GM21447 (cell line): Measurements from ENCODE around the gene LRRC45.
"Not testable (repeated sequence)": the region's sequence is repeated elsewhere in the genome, so short reads cannot be mapped to it uniquely, and the experiment has no call there.

Source experiments
- ATAC-seq: cut with Tn5 transposase; IDR thresholded peaks from one replicate; pipeline ENCODE4 v1.9.1; 2021; ENCODE audit not compliant: unreplicated experiment

Gene LRRC45

DNA sequence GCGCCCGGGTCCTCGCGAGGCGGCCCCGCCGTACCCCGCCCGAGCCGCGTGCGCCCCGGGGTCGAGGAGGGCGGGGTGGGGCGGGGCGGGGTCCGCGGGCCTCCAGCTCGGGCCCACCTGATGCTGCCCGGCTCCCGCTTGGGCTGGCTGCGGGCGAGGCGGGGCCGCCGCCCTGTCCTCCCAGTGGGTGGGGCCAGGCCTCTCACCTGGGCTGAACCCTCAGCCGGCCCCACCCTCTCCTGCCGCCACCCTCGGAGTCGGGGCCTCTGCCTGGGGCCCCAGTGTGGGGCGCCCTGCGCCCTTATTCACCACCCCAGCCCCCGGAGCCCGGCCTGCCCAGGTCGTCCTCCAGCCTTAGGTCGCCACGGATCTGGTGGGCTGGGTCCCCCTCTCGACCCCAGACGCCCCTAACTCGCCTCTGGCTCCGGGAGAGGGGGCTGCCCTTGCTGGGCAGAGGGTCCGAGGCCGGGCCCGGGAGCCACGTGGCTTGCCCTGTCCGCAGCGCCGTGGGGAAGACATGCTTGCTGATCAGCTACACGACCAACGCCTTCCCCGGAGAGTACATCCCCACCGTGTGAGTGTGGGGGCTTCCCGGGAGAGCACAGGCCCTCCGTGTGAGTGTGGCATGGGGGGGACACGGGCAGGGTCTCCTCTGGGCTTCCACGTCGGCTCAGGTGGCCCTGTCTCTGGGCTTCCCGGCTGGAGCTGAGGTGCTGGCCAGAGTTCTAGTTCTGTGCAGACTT, 9.0 kb downstream of the LRRC45 start:
- no peak for ATAC-seq

DNA sequence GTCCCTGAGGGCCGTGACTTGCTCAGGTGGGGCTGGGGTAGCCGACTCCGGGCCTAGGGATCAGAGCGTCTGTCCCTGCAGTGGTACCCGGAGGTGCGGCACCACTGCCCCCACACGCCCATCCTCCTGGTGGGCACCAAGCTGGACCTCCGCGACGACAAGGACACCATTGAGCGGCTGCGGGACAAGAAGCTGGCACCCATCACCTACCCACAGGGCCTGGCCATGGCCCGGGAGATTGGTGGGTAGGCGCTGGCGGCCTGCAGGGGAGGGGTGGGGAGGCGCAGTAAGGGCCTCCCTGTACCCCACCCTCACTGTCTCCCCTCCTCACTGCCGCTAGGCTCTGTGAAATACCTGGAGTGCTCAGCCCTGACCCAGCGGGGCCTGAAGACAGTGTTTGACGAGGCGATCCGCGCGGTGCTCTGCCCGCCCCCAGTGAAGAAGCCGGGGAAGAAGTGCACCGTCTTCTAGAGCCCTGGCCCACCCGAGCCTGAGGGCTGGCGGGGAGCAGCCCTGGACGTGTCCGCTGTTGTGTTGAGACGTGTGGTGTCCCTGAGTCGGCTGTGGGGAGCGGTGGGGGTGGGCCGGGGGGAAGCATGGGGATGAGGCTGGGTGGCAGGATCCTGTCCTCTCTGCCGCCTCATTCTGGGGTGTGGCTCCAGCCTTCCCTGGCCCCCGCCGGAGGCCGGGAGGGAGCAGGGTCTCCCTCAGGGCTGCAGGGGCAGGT, 10.4 kb downstream of the LRRC45 start:
- ATAC-seq = no peak

DNA sequence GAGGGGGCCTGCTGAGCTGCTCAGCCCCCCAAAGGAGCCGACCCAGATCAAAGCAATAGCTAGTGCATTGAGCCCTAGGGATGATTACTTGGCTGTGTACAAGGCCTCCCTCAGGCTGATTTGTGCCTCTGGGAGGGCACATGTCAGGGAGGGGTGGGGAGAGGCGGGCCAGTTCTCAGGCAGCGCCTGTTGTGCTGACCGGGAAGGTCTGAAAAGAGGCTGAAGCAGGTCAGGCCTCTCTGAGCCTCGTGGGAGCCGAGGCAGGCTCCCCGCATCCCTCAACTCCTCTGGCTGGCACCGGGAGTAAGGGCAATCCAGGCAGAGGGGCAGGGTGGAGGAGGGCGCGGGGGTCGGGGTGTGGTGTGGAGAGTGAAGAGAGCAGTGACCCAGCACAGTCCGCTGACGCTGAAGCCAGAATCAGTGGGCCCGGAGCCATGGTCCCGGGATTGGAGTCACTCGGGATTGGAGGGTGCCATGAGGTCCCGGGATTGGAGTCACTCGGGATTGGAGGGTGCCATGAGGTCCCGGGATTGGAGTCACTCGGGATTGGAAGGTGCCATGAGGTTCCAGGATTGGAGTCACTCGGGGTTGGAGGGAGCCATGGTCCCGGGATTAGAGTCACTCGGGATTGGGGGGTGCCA, 11.4 kb downstream of the LRRC45 start:
- ATAC-seq = no peak

DNA sequence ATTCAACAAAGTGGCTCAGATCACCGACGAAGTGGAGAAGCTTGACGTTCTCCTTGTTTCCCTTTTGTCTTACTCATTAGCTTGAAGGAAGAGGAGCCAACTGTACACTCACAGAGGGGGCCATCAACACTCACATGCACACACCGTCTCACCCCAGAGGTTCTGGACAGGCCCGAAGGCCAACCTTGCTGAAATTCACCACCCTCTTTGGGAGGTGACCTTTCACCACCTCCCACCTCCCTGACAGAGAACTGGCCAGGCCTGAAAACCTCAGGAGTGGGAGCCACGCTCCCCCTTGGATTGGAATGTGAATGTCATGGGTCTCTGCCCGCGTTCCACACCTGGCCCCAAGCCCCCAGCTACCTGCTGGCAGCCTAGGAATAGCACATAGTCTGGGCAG, 12.4 kb downstream of the LRRC45 start:
- no peak for ATAC-seq

DNA sequence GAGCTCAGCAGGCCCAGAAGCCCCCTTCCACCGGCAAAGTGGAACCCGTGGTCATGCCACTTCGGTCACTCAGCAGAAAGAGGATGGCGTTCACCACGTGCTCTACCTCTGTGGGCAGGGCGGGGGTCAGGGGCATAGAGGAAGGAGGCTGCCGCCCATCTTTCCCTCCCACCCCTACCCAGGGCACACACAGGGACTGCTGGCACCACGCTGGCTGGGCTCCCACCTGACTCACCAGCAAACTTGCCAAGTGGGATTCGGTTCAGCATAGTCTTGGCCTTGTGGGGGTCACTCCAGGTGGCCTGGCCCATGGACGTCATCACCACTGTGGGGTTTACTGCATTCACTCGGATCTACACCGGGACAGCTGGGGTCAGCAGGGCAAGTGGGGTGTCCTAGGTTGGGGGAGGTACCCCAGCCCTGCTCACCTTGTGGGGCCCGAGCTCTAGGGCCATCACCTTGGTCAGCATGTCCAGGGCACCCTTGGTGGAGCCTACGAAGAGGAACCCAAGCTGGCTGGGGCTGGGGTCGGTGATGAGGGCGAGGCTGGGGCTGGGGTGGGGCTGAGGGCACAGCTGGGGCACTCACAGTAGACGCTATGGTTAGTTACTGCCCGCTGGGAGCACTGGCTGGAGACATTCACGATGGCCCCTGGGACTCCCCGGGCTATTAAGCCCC, 13.0 kb downstream of the LRRC45 start:
- no peak for ATAC-seq

DNA sequence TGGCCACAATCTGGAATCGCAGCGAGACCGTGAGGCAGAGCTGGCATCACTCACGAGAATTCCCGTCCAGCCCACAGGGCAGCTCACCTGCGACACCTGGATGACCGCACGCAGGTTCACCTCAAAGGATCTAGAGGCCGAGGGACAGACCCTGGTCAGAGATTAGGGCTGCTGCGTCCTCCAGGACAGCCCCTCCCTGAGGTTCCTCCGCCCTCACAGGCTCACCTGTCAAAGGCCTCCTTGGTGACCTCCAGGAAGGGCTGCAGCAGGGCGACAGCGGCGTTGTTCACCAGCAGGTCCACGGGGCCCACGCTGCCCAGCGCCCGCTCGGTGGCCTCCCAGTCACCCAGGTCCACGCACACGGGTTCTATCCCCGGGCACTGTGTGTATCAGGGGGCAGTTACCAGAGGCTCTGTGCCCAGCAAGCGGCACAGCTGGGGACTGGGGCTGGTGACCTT, 13.6 kb downstream of the LRRC45 start:
- no peak for ATAC-seq

DNA sequence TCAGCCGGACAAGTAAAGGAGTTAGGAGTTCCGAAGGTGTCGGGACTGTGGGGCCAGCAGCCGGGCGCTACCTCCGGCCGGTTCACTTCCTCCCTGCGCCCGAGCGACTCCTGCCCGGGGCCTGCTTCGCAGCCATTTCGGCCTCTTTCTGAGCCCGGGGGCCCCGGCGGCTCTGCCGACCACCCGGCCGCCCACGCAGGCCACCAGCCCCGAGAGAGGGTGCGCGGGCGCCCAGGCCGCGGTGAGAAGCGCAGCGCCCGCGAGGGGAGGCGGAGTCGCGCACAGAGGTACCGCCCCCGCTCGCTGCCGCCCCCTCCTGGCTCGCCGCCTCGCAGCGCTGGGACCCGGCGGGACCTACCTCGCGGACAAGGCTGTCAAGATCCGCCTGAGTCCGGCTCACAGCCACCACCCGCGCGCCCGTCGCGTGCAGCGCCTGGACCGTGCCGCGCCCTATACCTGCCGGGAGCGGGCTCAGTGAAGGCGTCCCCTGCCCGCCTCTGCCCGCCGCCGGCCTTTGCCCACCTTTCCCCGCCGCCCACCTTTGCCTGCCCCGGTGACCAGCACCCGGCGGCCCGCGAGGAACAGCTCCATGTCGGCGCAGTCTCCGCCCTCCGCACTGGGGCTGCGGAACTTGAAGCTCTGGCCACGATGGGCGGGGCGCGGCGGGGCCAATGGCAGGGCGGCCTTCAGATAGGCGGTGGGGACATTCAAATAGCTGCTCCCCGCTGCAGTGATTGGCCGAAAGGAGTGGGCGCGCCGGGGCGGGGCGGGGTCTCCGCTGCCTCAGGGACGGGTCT, 14.2 kb downstream of the LRRC45 start, which contains the start of gene DCXR:
Gene DCXR, minus strand, starts transcription at position 606 of the 797 bp plus-strand sequence. Its CDS starts 15 bp downstream, at position 591.
- ATAC-seq = peak; percentile 91

DNA sequence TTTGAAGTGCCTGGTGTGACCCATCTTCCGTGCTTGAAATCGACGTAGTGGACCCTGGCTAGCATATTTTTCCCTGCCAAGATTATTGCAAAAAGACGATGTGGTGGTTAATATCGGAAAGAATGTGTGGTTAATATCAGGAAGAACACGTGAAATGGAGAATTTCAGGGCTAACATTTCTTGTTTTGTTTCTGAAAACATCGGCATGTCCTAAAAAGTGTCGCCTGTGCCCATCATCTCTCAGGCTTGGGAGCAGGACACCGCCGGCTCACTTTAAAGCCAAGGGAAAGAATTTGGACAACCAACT, 14.7 kb downstream of the LRRC45 start:
- no peak for ATAC-seq

DNA sequence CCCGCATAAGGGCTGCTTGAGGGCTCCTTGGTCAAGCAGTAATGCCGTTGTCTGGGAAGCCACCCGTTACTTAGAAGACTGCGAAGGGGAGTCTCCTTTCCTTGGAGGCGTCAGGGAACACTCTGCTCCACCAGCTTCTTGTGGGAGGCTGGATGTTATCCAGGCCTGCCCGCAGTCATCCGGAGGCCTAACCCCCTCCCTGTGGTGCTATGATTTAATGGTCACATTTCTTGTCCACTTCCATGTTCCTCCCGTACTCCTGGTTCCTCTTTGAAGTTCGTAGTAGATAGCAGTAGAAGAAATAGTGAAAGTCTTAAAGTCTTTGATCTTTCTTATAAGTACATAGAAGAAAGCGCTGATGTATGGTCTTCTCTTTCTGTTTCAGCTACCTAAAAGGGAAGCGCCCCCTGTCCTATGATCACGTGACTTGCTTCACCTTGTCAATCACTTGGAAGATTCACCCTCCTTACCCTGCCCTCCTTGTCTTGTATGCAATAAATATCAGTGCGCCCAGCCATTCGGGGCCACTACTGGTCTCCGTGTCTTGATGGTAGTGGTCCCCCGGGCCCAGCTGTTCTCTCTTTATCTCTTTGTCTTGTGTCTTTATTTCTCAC, 15.8 kb downstream of the LRRC45 start:
- not testable (repeated sequence) for ATAC-seq

DNA sequence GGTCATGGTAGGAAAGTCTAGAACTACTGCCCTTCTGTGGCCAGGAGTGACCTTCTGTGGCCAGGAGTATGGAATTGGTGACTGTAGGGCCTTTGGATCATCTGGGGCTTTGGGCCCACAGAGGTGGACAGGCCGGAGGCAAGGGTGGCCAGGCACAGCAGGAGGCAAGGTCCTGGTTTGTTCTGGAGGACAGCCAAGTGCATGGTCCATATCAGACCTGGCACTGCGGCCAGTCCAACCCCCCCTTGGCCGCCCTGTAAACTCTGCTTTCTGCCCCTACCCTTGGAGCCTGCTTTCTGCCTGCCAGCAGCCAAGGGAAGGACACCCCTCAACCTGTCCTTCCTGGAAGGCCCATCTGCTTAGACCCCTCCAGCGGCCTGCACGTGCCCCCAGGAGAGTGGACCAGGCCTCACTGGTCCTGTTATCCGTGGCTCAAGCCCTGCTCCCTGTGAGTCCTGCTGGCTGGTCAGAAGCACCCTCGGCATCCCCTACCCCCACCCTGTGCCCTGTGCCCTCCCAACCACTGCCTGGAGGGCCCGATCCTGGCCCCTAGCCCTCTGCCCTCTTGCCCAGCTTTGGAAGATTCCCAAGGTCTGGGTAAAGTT, 16.7 kb downstream of the LRRC45 start:
- no peak for ATAC-seq

DNA sequence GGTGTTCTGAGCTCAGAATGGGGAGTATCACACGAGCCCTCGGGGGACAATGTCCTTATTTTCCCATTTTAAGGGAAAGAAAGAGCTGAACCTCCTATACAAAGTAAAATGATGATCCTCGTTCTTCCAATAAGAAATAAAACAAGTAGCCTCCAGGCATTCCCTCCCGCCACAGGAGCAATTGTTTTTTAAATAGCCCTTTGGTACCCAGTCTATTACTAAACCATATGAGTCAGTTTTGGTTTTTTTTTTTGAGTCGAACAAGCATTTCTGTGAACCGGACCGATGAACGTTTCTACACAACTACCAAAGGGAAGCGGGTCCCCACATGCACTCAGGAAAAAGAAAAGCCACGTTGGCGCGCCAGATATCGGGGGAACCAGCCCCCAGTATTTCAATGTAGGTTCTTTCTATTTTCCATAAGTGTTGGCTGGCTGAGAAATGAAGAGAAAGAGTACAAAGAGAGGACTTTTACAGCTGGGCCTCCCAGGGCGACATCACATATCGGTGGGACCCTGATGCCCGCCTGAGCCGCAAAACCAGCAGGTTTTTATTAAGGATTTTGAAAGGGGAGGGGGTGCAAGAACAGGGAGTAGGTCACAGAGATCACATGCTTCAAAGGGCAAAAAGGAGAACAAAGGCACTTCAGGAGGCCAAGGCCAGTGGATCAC, 18.2 kb downstream of the LRRC45 start:
- ATAC-seq = no peak

DNA sequence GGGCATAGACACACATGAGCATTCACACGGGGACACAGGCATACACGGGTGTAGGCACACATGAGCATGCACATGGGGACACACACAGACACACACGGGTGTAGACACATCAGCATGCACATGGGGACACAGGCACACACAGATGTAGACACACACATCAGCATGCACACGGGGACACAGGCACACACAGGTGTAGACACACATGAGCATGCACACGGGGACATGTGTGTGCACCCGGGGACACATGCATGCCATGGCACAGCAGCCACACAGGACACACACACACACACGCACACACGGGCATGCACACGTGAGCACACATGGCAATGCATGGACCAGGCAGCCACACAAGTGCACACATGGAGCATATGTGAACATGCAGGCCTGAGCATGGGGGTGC, 19.5 kb downstream of the LRRC45 start:
- no peak for ATAC-seq

DNA sequence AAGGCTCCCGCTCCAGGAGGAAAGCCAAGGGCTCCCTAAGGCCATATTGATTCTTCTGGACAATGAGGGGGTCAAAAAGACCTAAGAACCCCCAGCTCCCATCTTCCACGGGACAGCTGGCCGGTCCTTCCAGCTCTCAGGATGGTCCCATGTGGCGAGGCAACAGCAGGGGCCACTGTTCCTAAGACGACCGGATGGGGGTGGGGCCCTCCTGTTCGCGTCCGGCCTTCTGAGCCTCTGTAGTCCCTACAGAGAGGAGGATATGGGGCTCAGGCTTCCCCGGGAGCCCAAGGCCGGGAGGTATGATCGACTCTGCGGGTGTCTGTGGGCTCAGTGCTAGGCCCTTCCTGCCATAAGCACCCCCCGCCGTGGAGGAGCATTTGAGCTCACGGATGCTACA, 20.4 kb downstream of the LRRC45 start:
- ATAC-seq = no peak

DNA sequence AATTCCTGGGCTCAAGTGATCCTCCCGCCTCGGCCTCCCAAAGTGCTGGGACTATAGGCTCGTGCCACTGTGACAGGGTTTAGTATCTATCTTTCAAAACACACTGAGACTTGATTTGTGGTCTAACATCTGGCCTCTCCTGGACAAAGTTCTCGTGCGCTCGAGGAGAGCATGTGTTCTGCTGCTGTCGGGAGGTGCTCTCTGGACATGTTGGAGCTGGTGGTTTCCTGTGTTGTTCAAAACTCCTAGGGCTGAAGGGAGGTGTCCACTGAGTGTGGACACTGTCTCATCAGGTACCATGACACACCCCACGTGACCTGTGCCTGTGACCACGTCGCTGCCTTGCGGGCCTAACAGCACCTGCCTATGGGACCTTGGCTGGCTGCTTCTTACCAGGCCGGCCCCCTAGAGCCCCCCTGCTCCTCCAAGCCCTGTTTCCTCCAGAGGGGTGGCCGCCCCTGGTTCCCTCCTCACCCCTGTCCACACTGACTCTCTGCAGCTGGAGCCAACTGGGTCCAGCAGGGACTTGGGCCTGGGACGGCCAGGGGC, 22.9 kb downstream of the LRRC45 start:
- ATAC-seq = no peak

DNA sequence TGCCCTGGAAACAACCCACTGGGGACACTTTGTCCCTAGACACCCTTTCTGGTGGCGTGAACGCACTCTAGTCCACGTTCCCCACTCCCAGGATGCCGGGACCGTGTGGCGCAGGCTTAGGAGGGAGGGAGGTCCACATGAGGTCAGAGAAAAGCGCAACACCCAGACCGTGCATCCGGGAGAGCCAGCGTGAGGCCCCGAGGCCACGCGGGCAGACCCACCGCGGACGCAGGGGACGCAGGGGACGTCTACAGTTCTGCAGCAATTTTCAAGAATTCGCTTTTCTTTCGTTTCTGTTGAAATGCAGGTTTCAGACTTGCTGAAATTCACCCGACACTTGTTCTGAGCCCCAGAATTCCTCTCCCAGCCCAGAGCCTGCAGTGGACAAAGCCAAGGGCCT, 23.8 kb downstream of the LRRC45 start:
- ATAC-seq = no peak

DNA sequence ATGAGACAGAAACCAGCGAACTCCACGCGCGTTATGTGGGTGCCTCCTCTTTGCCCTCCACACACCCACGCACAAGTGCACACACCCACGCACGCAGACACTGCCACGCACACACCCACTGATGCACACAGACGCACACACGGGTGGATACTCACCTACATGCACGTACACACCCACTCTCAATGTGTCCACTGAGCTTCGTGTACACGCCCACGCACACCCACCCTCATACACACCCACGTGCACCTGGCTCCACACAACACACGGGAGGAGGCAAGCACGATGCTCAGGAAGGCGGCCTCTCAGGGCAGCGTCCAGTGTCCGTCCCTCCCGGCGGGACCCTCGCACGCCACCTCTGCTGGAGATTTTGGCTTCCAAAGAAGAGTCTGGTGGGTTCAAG, 24.3 kb downstream of the LRRC45 start:
- no peak for ATAC-seq

DNA sequence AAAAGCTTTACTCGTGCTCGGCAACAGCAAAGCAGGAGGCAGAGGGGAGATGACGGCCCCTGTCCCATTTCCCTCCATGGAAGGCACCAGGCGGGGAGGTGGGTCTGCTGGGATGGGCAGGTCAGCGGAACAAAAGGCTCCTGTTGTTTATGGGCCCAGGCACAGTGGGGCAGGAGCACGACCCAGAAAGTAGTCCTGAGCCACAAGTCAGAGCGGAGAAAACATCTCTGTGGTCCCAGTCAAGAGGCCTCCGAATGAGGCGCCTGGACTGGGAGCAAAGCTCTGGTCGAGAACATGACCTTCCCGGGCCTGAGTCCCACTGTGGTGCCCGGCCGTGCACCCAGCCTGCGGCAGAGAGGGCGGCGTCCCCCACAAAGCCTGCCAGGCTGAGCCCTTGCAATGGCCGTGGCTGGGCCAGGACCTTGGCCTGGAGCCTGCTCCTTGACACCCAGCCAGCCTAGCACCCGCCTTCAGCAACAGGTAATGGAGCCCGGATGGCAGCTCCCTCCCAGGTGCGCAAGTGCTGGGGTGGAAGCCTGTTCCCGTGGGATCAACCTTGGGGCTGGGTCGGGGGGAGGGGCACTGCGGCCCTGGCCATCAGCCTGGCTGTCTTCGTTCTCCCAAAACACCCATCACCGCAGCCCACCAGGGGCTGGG, 24.9 kb downstream of the LRRC45 start:
- no peak for ATAC-seq

DNA sequence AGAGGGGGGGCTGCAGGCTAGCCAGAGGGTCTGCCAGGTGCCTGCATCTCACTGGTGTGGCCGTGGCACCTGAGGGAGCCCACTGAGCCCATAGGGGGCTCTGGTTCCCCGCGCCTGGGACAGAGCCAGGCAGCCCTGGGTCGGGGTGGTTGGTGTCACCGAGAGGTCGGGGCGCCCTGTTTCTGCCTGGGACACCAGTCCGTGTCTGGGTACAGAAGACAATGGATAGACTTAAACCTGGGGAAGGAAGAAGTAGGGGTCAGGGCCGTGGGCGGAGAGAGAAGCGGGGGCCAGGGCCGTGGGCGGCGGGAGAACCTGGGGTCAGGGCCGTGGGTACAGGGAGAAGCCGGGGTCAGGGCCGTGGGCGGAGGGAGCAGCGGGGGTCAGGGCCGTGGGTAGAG, 25.5 kb downstream of the LRRC45 start:
- no peak for ATAC-seq

DNA sequence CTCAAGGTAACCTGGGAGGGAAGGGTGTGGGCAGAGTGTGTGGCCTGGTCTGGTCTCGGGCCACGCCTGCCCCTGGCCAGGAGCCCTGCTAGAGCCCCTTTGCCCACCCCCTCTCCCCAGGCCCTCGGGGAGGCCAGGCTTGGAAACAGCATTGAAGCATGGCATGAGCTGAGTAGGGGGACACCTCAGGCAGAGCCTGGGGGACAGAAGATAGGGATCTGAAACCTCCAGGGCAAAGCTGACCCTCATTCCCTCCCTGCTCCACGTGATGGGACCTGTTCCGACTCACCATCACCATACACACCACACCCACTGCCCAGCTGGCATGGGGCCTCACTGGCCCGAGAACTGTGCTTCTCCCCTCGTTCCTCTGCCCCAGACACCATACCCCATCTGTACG, 26.0 kb downstream of the LRRC45 start:
- no peak for ATAC-seq
